Smooth muscle cell (in vitro differentiated cells): ENCODE measurements around the gene UNC80. TPM values are rescaled to one million over a fixed set of nuclear protein-coding genes. Genes with fewer than 3 reads are reported as not detected.

Source experiments
- DNase-seq: peaks from one replicate; lab custom pipeline; 2025; ENCODE audit not compliant: unreplicated experiment; lab: John Stamatoyannopoulos, UW
- H2AFZ ChIP-seq: fragments of 200-600 bp; sonication (generic); 2 replicates; pipeline ENCODE4 v1.6.0; 2016; ENCODE audit warnings: antibody characterized with exemption, low read depth, mild to moderate bottlenecking
- H3F3A ChIP-seq: fragments of 200-600 bp; sonication (generic); 2 replicates; pipeline ENCODE4 v1.6.0; 2017; ENCODE audit warnings: antibody characterized with exemption, low read depth
- H3K27ac ChIP-seq: fragments of 200-600 bp; sonication (generic); 2 replicates; pipeline ENCODE4 v1.5.1; 2016; ENCODE audit warnings: low read depth, mild to moderate bottlenecking
- H3K27me3 ChIP-seq: fragments of 200-600 bp; sonication (generic); 2 replicates; pipeline ENCODE4 v1.6.1; 2016; ENCODE audit warnings: low read depth, mild to moderate bottlenecking
- H3K36me3 ChIP-seq: fragments of 200-600 bp; sonication (generic); 2 replicates; pipeline ENCODE4 v1.5.1; 2016; ENCODE audit warnings: low read depth
- H3K4me1 ChIP-seq: fragments of 200-600 bp; sonication (generic); 2 replicates; pipeline ENCODE4 v1.5.1; 2016; ENCODE audit warnings: low read depth
- H3K4me2 ChIP-seq: fragments of 200-600 bp; sonication (generic); 2 replicates; pipeline ENCODE4 v1.6.0; 2016; ENCODE audit warnings: mild to moderate bottlenecking
- H3K4me3 ChIP-seq: fragments of 200-600 bp; sonication (generic); 2 replicates; pipeline ENCODE4 v1.5.1; 2016; ENCODE audit warnings: mild to moderate bottlenecking
- H3K79me2 ChIP-seq: fragments of 200-600 bp; sonication (generic); 2 replicates; pipeline ENCODE4 v1.6.0; 2016; ENCODE audit warnings: low read depth, mild to moderate bottlenecking
- H3K9ac ChIP-seq: fragments of 200-600 bp; sonication (generic); 2 replicates; pipeline ENCODE4 v1.6.0; 2016; ENCODE audit warnings: low read depth
- H3K9me3 ChIP-seq: fragments of 200-600 bp; sonication (generic); replicated peaks from 2 replicates; pipeline ENCODE4 v1.5.1; 2016; ENCODE audit warnings: low read depth
- H4K20me1 ChIP-seq: fragments of 200-600 bp; sonication (generic); 2 replicates; pipeline ENCODE4 v1.6.0; 2016; ENCODE audit warnings: low read depth
- WGBS: methylation state at CpG from one replicate; pipeline ENCODE4 v1.1.7; 2016; ENCODE audit warnings: low lambda C conversion rate; 5-methylcytosine and 5-hydroxymethylcytosine counted together
- polyA plus RNA-seq: library from polyadenylated mRNA; unstranded; fragments of >200 nt; fragmentation: Nextera tagmentation; extraction: Ambion mirVana; gene quantifications from 2 replicates; pipeline ENCODE4 v1.2.1, GENCODE V29; 2016
- total RNA-seq: library from RNA; depleted of rRNA; stranded (reverse); fragments of >200 nt; gene quantifications from 2 replicates; pipeline ENCODE4 v1.2.3, GENCODE V29; 2014
- TF ChIP-seq, protein P1 (sequence below): fragments of 200-600 bp; sonication (generic); IDR thresholded peaks from 2 replicates; pipeline ENCODE4 v1.5.1; 2017; ENCODE audit warnings: borderline replicate concordance, mild to moderate bottlenecking, antibody characterized with exemption; ENCODE audit not compliant: insufficient read depth, poor library complexity, severe bottlenecking

UNC80 gene
- total and polyA plus RNA-seq, 2 experiments from 2014 or later, result not detected

DNA sequence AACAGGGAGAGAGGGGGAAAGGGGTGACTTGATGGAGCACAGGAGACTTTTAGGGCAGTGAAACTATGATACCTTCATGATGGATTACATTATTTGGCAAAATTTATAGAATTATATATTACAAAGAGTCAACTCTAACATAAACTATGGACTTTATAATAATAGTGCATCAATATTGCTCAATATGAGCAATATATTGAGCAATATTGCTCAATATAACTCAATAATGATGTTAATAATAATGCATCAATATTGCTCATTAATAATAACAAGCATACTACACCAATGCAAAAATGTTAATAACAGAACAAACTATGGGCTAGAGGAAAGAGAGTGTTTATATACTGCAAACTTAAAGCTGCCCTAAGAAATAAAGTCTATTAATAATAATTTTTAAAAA, 3.1 kb upstream of the UNC80 start:
- H3K79me2 ChIP-seq, result no peaks in the 10 kb centered on the region
- no peaks in the 10 kb centered on the region for H4K20me1 ChIP-seq
- no peak overlapping the region for H3K4me2 ChIP-seq
- H3F3A ChIP-seq, result no peaks in the 10 kb centered on the region
- H3K4me1 ChIP-seq, result peaks cover 3% of the 10 kb centered on the region
- H3K9ac ChIP-seq, result no peak overlapping the region
- H3K27me3 ChIP-seq, result peaks cover 42% of the 10 kb centered on the region
- no peak overlapping the region for H3K4me3 ChIP-seq
- no peak overlapping the region for H3K27ac ChIP-seq
- TF ChIP-seq, protein P1, sequence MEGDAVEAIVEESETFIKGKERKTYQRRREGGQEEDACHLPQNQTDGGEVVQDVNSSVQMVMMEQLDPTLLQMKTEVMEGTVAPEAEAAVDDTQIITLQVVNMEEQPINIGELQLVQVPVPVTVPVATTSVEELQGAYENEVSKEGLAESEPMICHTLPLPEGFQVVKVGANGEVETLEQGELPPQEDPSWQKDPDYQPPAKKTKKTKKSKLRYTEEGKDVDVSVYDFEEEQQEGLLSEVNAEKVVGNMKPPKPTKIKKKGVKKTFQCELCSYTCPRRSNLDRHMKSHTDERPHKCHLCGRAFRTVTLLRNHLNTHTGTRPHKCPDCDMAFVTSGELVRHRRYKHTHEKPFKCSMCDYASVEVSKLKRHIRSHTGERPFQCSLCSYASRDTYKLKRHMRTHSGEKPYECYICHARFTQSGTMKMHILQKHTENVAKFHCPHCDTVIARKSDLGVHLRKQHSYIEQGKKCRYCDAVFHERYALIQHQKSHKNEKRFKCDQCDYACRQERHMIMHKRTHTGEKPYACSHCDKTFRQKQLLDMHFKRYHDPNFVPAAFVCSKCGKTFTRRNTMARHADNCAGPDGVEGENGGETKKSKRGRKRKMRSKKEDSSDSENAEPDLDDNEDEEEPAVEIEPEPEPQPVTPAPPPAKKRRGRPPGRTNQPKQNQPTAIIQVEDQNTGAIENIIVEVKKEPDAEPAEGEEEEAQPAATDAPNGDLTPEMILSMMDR, result no peak
- no peaks in the 10 kb centered on the region for H3K9me3 ChIP-seq
- no peak overlapping the region for H2AFZ ChIP-seq
- H3K36me3 ChIP-seq, result no peaks in the 10 kb centered on the region
- no peak for DNase-seq

GRCh38 chr2:209772290-209772685, 656 bp downstream of the UNC80 start:
- Histone ChIP-seq H3K9me3 (no peaks in the 10 kb centered on the region), H3K9ac (no peak overlapping the region), H3F3A (no peaks in the 10 kb centered on the region), H3K36me3 (no peaks in the 10 kb centered on the region), H2AFZ (no peak overlapping the region), H3K4me1 (peaks cover 3% of the 10 kb centered on the region), H3K4me3 (peak overlapping the region; percentile 55), H3K4me2 (peak overlapping the region; percentile 96), H3K27me3 (peaks cover 58% of the 10 kb centered on the region), H3K27ac (no peak overlapping the region), H3K79me2 (no peaks in the 10 kb centered on the region), H4K20me1 (no peaks in the 10 kb centered on the region)
- 28% methylated on average over 8 of the region's 8 CpGs for WGBS
- no peak for DNase-seq
- TF ChIP-seq, protein P1, result no peak

- DNase-seq, result no peak
- H3K9ac ChIP-seq, result no peak overlapping the region
- H3K79me2 ChIP-seq, result no peaks in the 10 kb centered on the region
- peaks cover 3% of the 10 kb centered on the region for H3K4me1 ChIP-seq
- H3K27me3 ChIP-seq, result peaks cover 58% of the 10 kb centered on the region
- no peaks in the 10 kb centered on the region for H3K36me3 ChIP-seq
- no peak overlapping the region for H3K27ac ChIP-seq
- TF ChIP-seq, protein P1, result no peak
- no peaks in the 10 kb centered on the region for H3K9me3 ChIP-seq
- WGBS, result 65% methylated on average over 3 of the region's 3 CpGs
- no peaks in the 10 kb centered on the region for H3F3A ChIP-seq
- no peak overlapping the region for H3K4me2 ChIP-seq
- H2AFZ ChIP-seq, result no peak overlapping the region
- no peaks in the 10 kb centered on the region for H4K20me1 ChIP-seq
- no peak overlapping the region for H3K4me3 ChIP-seq
These were observed 1.7 kb downstream of the UNC80 start for GRCh38 chr2:209773377-209773776.

DNA sequence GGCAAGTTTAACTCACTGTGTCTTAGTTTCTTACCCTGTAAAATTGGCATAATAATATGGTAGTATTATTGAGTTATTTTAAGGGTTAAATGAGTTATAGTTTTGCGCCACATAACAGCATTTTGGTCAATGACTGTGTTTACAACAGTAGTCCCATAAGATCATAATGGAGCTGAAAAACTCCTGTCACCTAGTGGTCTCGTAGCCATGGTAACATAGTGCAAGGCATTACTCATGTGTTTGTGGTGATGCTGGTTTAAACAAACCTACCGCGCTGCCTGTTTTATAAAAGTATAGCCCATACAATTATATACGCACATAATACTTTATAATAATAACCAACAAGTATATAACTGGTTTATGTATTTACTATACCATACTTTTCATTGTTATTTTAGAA, 15.8 kb downstream of the UNC80 start:
- Histone ChIP-seq H3K4me2 (no peak overlapping the region), H3K4me3 (no peak overlapping the region), H3F3A (no peaks in the 10 kb centered on the region), H3K9ac (no peak overlapping the region), H4K20me1 (no peaks in the 10 kb centered on the region), H3K9me3 (no peaks in the 10 kb centered on the region), H2AFZ (no peak overlapping the region), H3K36me3 (no peaks in the 10 kb centered on the region), H3K27ac (no peak overlapping the region), H3K79me2 (no peaks in the 10 kb centered on the region), H3K27me3 (no peaks in the 10 kb centered on the region), H3K4me1 (no peaks in the 10 kb centered on the region)
- no peak for DNase-seq
- TF ChIP-seq, protein P1, result no peak
- 95% methylated on average over 5 of the region's 5 CpGs for WGBS
